Measurements from ENCODE around the gene LRBA.

DNA sequence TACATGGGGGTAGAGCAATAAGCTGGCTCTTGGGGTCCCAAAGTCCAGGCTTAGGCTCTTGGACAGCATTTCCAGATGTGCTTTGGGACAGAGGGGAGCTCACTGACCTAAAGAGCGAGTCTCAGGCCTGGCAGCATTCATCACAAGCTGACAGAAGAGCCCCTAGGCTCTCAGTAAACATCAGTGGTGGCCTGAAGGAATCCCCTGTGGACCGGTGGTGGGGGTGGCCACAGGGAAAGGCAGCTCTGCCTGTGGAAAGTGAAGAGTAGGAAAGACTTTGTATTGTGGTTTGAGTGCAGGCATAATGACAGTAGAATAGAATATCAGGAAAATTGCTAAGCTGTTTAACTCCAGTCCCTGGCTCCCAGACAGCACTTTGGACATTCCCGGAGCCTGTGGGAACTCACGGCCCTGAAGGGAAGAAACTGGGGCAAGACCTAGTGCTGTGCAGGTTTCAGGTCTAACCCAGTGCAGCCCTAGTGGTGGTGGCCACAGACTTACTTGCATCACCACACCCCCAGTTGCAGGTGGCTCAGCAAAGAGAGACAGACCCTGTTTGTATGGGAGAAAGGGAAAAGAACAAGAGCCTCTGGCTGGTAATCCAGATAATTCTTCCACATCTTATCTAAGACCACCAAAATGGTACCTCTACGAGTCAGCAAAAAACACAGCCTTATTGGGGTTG lies 291.2 kb downstream of the LRBA start:
- TF ChIP-seq, protein P1, sequence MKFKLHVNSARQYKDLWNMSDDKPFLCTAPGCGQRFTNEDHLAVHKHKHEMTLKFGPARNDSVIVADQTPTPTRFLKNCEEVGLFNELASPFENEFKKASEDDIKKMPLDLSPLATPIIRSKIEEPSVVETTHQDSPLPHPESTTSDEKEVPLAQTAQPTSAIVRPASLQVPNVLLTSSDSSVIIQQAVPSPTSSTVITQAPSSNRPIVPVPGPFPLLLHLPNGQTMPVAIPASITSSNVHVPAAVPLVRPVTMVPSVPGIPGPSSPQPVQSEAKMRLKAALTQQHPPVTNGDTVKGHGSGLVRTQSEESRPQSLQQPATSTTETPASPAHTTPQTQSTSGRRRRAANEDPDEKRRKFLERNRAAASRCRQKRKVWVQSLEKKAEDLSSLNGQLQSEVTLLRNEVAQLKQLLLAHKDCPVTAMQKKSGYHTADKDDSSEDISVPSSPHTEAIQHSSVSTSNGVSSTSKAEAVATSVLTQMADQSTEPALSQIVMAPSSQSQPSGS (CRISPR knock-in tag; IDR thresholded peaks at IDR 0.05; ENCODE audit: borderline replicate concordance, low read depth), result no peak
- TF ChIP-seq CREB1 (CRISPR knock-in tag; IDR thresholded peaks at IDR 0.05) (no peak), SMAD4 (CRISPR knock-in tag; IDR thresholded peaks at IDR 0.05) (no peak), IRF2 (CRISPR knock-in tag; IDR thresholded peaks at IDR 0.05; ENCODE audit: borderline replicate concordance, low read depth) (no peak), ATF1 (CRISPR knock-in tag; IDR thresholded peaks at IDR 0.05) (no peak), HMGA2 (CRISPR knock-in tag; IDR thresholded peaks at IDR 0.05) (no peak), ESRRA (CRISPR knock-in tag; IDR thresholded peaks at IDR 0.05; ENCODE audit: borderline replicate concordance) (no peak), CREM (CRISPR knock-in tag; IDR thresholded peaks at IDR 0.05) (no peak), RORB (CRISPR knock-in tag; IDR thresholded peaks at IDR 0.05) (no peak), CBFB (CRISPR knock-in tag; IDR thresholded peaks at IDR 0.05; ENCODE audit: low read depth) (no peak)
- TF ChIP-seq, protein P2, sequence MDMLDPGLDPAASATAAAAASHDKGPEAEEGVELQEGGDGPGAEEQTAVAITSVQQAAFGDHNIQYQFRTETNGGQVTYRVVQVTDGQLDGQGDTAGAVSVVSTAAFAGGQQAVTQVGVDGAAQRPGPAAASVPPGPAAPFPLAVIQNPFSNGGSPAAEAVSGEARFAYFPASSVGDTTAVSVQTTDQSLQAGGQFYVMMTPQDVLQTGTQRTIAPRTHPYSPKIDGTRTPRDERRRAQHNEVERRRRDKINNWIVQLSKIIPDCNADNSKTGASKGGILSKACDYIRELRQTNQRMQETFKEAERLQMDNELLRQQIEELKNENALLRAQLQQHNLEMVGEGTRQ (CRISPR knock-in tag; IDR thresholded peaks at IDR 0.05), result no peak
- TF ChIP-seq, protein P3, sequence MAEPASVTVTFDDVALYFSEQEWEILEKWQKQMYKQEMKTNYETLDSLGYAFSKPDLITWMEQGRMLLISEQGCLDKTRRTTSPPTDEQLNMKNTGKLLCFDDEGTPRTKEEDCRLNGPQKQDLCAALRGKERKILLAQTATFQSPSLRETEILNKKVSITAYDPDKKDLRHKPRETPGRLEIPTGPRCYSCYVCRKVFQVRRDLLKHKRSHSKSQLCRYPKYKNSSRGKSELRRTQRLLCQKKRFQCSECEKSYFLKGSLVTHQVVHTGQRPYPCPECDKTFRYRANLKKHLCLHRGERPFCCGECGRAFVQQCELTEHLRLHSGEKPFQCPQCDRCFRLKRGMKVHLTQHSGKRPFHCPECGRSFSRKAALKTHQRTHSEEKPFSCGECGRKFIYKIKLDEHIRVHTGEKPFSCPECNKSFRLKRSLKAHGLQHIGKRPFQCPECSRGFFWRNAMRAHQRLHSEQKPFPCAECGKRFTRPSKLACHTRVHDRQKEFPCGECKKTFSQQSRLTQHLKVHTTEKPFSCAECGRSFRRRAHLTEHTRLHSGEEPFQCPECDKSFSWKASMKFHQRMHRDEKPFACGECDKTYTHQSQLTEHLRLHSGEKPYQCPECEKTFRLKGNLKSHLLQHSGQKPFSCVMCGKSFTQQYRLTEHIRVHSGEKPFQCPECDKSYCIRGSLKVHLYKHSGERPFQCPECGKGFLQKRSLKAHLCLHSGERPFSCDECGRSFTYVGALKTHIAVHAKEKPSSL (CRISPR knock-in tag; conservative IDR thresholded peaks at IDR 0.05), result no peak
- TF ChIP-seq, protein P4, sequence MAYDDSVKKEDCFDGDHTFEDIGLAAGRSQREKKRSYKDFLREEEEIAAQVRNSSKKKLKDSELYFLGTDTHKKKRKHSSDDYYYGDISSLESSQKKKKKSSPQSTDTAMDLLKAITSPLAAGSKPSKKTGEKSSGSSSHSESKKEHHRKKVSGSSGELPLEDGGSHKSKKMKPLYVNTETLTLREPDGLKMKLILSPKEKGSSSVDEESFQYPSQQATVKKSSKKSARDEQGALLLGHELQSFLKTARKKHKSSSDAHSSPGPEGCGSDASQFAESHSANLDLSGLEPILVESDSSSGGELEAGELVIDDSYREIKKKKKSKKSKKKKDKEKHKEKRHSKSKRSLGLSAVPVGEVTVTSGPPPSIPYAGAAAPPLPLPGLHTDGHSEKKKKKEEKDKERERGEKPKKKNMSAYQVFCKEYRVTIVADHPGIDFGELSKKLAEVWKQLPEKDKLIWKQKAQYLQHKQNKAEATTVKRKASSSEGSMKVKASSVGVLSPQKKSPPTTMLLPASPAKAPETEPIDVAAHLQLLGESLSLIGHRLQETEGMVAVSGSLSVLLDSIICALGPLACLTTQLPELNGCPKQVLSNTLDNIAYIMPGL (CRISPR knock-in tag; IDR thresholded peaks at IDR 0.05), result no peak
- TF ChIP-seq, protein P5, sequence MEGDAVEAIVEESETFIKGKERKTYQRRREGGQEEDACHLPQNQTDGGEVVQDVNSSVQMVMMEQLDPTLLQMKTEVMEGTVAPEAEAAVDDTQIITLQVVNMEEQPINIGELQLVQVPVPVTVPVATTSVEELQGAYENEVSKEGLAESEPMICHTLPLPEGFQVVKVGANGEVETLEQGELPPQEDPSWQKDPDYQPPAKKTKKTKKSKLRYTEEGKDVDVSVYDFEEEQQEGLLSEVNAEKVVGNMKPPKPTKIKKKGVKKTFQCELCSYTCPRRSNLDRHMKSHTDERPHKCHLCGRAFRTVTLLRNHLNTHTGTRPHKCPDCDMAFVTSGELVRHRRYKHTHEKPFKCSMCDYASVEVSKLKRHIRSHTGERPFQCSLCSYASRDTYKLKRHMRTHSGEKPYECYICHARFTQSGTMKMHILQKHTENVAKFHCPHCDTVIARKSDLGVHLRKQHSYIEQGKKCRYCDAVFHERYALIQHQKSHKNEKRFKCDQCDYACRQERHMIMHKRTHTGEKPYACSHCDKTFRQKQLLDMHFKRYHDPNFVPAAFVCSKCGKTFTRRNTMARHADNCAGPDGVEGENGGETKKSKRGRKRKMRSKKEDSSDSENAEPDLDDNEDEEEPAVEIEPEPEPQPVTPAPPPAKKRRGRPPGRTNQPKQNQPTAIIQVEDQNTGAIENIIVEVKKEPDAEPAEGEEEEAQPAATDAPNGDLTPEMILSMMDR (IDR thresholded peaks at IDR 0.05), result no peak
